Endothelial cell (in vitro differentiated cells): ENCODE measurements around the gene PLCD3. TPM values are rescaled to one million over a fixed set of nuclear protein-coding genes. Genes with fewer than 3 reads are reported as not detected.

Source experiments
- DNase-seq: peaks from one replicate; pipeline ENCODE4 v3.0.0; 2021; ENCODE audit warnings: low spot score
- H3K27ac Mint-ChIP-seq: one replicate; pipeline ENCODE4 v1.8.0; 2021; ENCODE audit warnings: mixed read lengths, inconsistent platforms; ENCODE audit not compliant: unreplicated experiment
- H3K27me3 Mint-ChIP-seq: one replicate; pipeline ENCODE4 v1.8.0; 2021; ENCODE audit warnings: mild to moderate bottlenecking, moderate library complexity, mixed read lengths, inconsistent platforms; ENCODE audit not compliant: unreplicated experiment
- H3K36me3 Mint-ChIP-seq: one replicate; pipeline ENCODE4 v1.8.0; 2021; ENCODE audit warnings: mild to moderate bottlenecking, low read depth, mixed read lengths, inconsistent platforms; ENCODE audit not compliant: unreplicated experiment
- H3K4me1 Mint-ChIP-seq: one replicate; pipeline ENCODE4 v1.8.0; 2021; ENCODE audit warnings: mild to moderate bottlenecking, mixed read lengths, inconsistent platforms; ENCODE audit not compliant: unreplicated experiment
- H3K4me3 Mint-ChIP-seq: one replicate; pipeline ENCODE4 v1.8.0; 2021; ENCODE audit warnings: mild to moderate bottlenecking, mixed read lengths, inconsistent platforms; ENCODE audit not compliant: unreplicated experiment
- H3K9me3 Mint-ChIP-seq: one replicate; pipeline ENCODE4 v1.8.0; 2021; ENCODE audit warnings: mixed read lengths, inconsistent platforms; ENCODE audit not compliant: unreplicated experiment
- CTCF ChIP-seq: fragments of 200-600 bp; sonication (generic); IDR thresholded peaks from one replicate; pipeline ENCODE4 v1.5.0; 2021; ENCODE audit warnings: antibody characterized with exemption; ENCODE audit not compliant: unreplicated experiment
- total RNA-seq: library from RNA; stranded (reverse); fragmentation: NEBNext Ultra II Directional; extraction: Animal tissue kit (Norgen Biotek cat#: 25700); gene quantifications from one replicate; pipeline ENCODE4 v1.2.1, GENCODE V29; 2021; ENCODE audit not compliant: unreplicated experiment

The PLCD3 gene
- total RNA-seq, 1 donor from 2014 or later = 9.7 TPM

- no peak for DNase-seq
- Mint-ChIP-seq H3K9me3 (no peaks in the 10 kb centered on the region), H3K27ac (no peak overlapping the region), H3K4me3 (no peak overlapping the region), H3K36me3 (no peaks in the 10 kb centered on the region), H3K4me1 (no peaks in the 10 kb centered on the region), H3K27me3 (peaks cover 8% of the 10 kb centered on the region)
- TF ChIP-seq CTCF = no peak
Observed at GRCh38 chr17:45123930-45124796, 8.2 kb downstream of the PLCD3 start.

- no peaks in the 10 kb centered on the region for H3K4me1 Mint-ChIP-seq
- H3K27ac Mint-ChIP-seq = no peak overlapping the region
- no peak for TF ChIP-seq CTCF
- no peak overlapping the region for H3K4me3 Mint-ChIP-seq
- H3K9me3 Mint-ChIP-seq = no peaks in the 10 kb centered on the region
- DNase-seq = no peak
- H3K27me3 Mint-ChIP-seq = peaks cover 12% of the 10 kb centered on the region
- H3K36me3 Mint-ChIP-seq = no peaks in the 10 kb centered on the region
Observed at GRCh38 chr17:45123076-45123770, 9.1 kb downstream of the PLCD3 start.

- Mint-ChIP-seq H3K9me3 (no peaks in the 10 kb centered on the region), H3K36me3 (no peaks in the 10 kb centered on the region), H3K27me3 (peaks cover 12% of the 10 kb centered on the region), H3K4me3 (no peak overlapping the region), H3K27ac (no peak overlapping the region), H3K4me1 (peaks cover 3% of the 10 kb centered on the region)
- no peak for TF ChIP-seq CTCF
- no peak for DNase-seq
Observed at GRCh38 chr17:45121055-45121454, 11.3 kb downstream of the PLCD3 start.

- Mint-ChIP-seq H3K27ac (no peak overlapping the region), H3K27me3 (peaks cover 12% of the 10 kb centered on the region), H3K4me1 (peaks cover 8% of the 10 kb centered on the region), H3K36me3 (no peaks in the 10 kb centered on the region), H3K4me3 (no peak overlapping the region), H3K9me3 (no peaks in the 10 kb centered on the region)
- no peak for DNase-seq
- TF ChIP-seq CTCF = no peak
Observed at GRCh38 chr17:45120558-45120957, 11.8 kb downstream of the PLCD3 start.

GRCh38 chr17:45119964-45120363, 12.4 kb downstream of the PLCD3 start:
- Mint-ChIP-seq H3K9me3 (no peaks in the 10 kb centered on the region), H3K27ac (no peak overlapping the region)
- TF ChIP-seq CTCF = no peak

More at GRCh38 chr17:45119964-45120363, 12.4 kb downstream of the PLCD3 start:
- H3K4me3 Mint-ChIP-seq = no peak overlapping the region
- peaks cover 9% of the 10 kb centered on the region for H3K4me1 Mint-ChIP-seq
- H3K27me3 Mint-ChIP-seq = peaks cover 12% of the 10 kb centered on the region
- H3K36me3 Mint-ChIP-seq = no peaks in the 10 kb centered on the region
- DNase-seq = no peak
